COLO668 (cell line): ENCODE data around the gene NRXN3.

Experiments
- DNase-seq: peaks from one replicate; lab custom pipeline; 2025; ENCODE audit not compliant: unreplicated experiment; lab: John Stamatoyannopoulos, UW

Gene NRXN3

GRCh38 chr14:79820866-79821535, 1650.8 kb downstream of the NRXN3 start:
- no peak for DNase-seq

GRCh38 chr14:79822034-79822433, 1651.9 kb downstream of the NRXN3 start:
- no peak for DNase-seq

- no peak for DNase-seq
Observed at GRCh38 chr14:79825046-79825521, 1654.9 kb downstream of the NRXN3 start.

- no peak for DNase-seq
Observed at GRCh38 chr14:79826362-79826761, 1656.2 kb downstream of the NRXN3 start.

GRCh38 chr14:79829405-79830166, 1659.4 kb downstream of the NRXN3 start:
- DNase-seq = no peak

- no peak for DNase-seq
Observed at GRCh38 chr14:79831195-79831892, 1661.2 kb downstream of the NRXN3 start.

GRCh38 chr14:79833781-79834180, 1663.6 kb downstream of the NRXN3 start:
- DNase-seq = no peak

- DNase-seq = peak; percentile 19
Observed at GRCh38 chr14:79834868-79835267, 1664.7 kb downstream of the NRXN3 start.

- no peak for DNase-seq
Observed at GRCh38 chr14:79836577-79836976, 1666.4 kb downstream of the NRXN3 start.

GRCh38 chr14:79837699-79838098, 1667.5 kb downstream of the NRXN3 start:
- DNase-seq = no peak

- no peak for DNase-seq
Observed at GRCh38 chr14:79840103-79840502, 1669.9 kb downstream of the NRXN3 start.

GRCh38 chr14:79840831-79841230, 1670.7 kb downstream of the NRXN3 start:
- no peak for DNase-seq

- DNase-seq = no peak
Observed at GRCh38 chr14:79841433-79841832, 1671.3 kb downstream of the NRXN3 start.

GRCh38 chr14:79842270-79842669, 1672.1 kb downstream of the NRXN3 start:
- DNase-seq = no peak

GRCh38 chr14:79852950-79853744, 1683.0 kb downstream of the NRXN3 start:
- no peak for DNase-seq

- DNase-seq = no peak
Observed at GRCh38 chr14:79855789-79856188, 1685.6 kb downstream of the NRXN3 start.

GRCh38 chr14:79856381-79856780, 1686.2 kb downstream of the NRXN3 start:
- no peak for DNase-seq

GRCh38 chr14:79861111-79861510, 1690.9 kb downstream of the NRXN3 start:
- no peak for DNase-seq

- no peak for DNase-seq
Observed at GRCh38 chr14:79862045-79862444, 1691.9 kb downstream of the NRXN3 start.

- DNase-seq = no peak
Observed at GRCh38 chr14:79871136-79871535, 1701.0 kb downstream of the NRXN3 start.

- no peak for DNase-seq
Observed at GRCh38 chr14:79878229-79878628, 1708.1 kb downstream of the NRXN3 start.
